SH-SY5Y (cell line): ENCODE data around the gene CHRM5.

Source experiments
- GATA2 ChIP-seq: IDR thresholded peaks from 2 replicates; pipeline ENCODE4 v1.6.1; 2011; ENCODE audit warnings: mild to moderate bottlenecking, low read depth, low read length
- GATA3 ChIP-seq: IDR thresholded peaks from 2 replicates; pipeline ENCODE4 v1.6.1; 2011; ENCODE audit warnings: low read depth, mild to moderate bottlenecking, low read length, moderate library complexity

DNA sequence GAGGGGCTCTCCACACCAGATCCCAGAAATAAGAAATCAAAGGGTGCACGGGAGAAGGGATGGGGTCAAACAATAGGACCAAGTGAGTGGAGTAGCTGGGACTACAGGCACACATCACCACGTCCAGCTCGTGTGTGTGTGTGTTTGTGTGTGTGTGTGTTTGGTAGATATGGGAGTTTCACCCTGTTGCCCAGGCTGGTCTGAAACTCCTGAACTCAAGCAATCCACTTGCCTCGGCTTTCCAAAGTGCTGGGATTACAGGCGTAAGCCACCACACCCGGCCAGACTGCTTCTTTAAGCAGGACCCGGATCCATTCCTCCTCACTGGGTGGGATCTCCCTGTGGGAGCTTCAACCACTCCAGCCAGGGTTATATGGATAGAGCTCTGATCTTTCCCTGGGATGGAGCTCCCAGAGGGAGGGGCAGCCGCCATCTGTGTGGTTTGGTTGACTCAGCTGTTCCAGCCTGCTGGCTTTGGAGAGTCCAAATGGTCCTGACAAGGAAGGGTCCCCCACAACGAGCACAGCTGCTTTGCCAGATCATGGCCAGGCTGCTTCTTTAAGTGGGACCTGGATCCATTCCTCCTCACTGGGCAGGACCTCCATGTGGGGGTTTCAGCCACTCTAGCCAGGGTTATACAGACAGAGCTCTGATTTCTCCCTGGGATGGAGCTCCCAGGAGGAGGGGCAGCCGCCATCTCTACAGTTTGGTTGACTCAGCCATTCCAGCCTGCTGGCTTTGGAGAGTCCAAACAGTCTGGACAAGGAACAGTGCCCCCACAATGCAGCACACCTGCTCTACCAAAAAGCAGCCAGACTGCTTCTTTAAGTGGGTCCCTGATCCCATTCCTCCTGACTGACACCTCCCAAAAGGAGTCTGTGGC is 79.8 kb downstream of the CHRM5 start:
- no peak for TF ChIP-seq GATA3
- no peak for TF ChIP-seq GATA2
